Endothelial cell (in vitro differentiated cells): ENCODE measurements around the gene CTSE. TPM values are rescaled to one million over a fixed set of nuclear protein-coding genes. Genes with fewer than 3 reads are reported as not detected.
A peak's percentile ranks its signal among the peaks of the same experiment; 100 is the strongest.

Source experiments
- DNase-seq: peaks from one replicate; pipeline ENCODE4 v3.0.0; 2021; ENCODE audit warnings: low spot score
- H3K27ac Mint-ChIP-seq: one replicate; pipeline ENCODE4 v1.8.0; 2021; ENCODE audit warnings: mixed read lengths, inconsistent platforms; ENCODE audit not compliant: unreplicated experiment
- H3K27me3 Mint-ChIP-seq: one replicate; pipeline ENCODE4 v1.8.0; 2021; ENCODE audit warnings: mild to moderate bottlenecking, moderate library complexity, mixed read lengths, inconsistent platforms; ENCODE audit not compliant: unreplicated experiment
- H3K36me3 Mint-ChIP-seq: one replicate; pipeline ENCODE4 v1.8.0; 2021; ENCODE audit warnings: mild to moderate bottlenecking, low read depth, mixed read lengths, inconsistent platforms; ENCODE audit not compliant: unreplicated experiment
- H3K4me1 Mint-ChIP-seq: one replicate; pipeline ENCODE4 v1.8.0; 2021; ENCODE audit warnings: mild to moderate bottlenecking, mixed read lengths, inconsistent platforms; ENCODE audit not compliant: unreplicated experiment
- H3K4me3 Mint-ChIP-seq: one replicate; pipeline ENCODE4 v1.8.0; 2021; ENCODE audit warnings: mild to moderate bottlenecking, mixed read lengths, inconsistent platforms; ENCODE audit not compliant: unreplicated experiment
- H3K9me3 Mint-ChIP-seq: one replicate; pipeline ENCODE4 v1.8.0; 2021; ENCODE audit warnings: mixed read lengths, inconsistent platforms; ENCODE audit not compliant: unreplicated experiment
- CTCF ChIP-seq: fragments of 200-600 bp; sonication (generic); IDR thresholded peaks from one replicate; pipeline ENCODE4 v1.5.0; 2021; ENCODE audit warnings: antibody characterized with exemption; ENCODE audit not compliant: unreplicated experiment
- total RNA-seq: library from RNA; stranded (reverse); fragmentation: NEBNext Ultra II Directional; extraction: Animal tissue kit (Norgen Biotek cat#: 25700); gene quantifications from one replicate; pipeline ENCODE4 v1.2.1, GENCODE V29; 2021; ENCODE audit not compliant: unreplicated experiment

CTSE gene
- total RNA-seq, 1 donor from 2014 or later, result not detected

DNA sequence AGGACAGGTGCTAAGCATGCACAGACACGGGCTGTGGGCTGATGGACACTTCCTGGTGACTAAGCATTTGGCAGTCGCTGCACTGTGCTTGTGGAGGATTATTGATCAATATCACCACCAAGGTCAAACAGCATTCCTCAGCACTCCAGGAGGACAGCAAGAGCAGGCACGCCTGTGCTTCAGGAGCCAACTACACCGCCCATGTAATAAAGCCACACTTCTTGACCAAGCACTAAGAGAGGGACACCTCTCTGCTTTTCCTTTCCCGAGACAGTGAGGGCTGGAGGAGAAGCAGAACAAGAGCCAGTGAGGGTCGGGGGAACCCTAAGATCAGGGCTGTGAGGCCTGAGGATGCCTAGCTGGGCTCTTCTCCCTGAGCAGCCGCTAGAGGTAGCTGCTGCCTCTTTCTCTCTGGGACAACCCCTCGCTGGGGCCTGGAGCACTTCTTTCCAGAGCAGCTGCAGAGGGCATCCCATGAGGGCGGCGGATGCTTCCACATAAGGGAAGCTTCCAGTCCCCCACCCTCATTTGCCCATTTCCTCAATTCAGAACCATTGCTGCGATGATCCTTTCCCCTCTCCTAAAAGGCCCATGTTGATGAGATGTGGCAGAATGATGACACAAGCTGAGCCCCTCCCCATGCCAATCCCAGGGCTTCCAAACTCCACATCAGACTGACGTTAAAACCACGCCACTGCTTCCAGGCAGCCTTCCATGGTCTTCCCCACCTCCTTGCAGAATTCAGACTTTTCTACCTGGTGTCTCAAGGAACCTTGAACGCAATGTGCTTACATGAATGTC is 39.6 kb downstream of the CTSE start:
- no peaks in the 10 kb centered on the region for H3K9me3 Mint-ChIP-seq
- no peaks in the 10 kb centered on the region for H3K4me1 Mint-ChIP-seq
- H3K4me3 Mint-ChIP-seq, result no peak overlapping the region
- no peaks in the 10 kb centered on the region for H3K36me3 Mint-ChIP-seq
- H3K27ac Mint-ChIP-seq, result no peak overlapping the region
- peaks cover 2% of the 10 kb centered on the region for H3K27me3 Mint-ChIP-seq
- TF ChIP-seq CTCF, result peak; percentile 26
- peak; percentile 69 for DNase-seq

DNA sequence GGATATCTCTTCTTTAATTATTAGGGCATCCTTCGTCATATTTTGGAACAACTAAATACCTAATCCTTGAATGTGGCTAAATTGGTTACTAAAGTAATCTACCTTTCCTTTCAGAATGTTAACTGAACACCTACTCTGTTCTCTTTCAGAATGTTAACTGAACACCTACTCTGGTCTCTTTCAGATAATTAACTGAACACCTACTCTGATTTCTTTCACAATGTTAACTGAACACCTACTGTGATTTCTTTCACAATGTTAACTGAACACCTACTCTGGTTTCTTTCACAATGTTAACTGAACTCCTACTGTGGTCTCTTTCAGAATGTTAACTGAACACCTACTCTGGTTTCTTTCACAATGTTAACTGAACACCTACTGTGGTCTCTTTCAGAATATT is 42.4 kb downstream of the CTSE start:
- Mint-ChIP-seq H3K4me1 (no peaks in the 10 kb centered on the region), H3K36me3 (no peaks in the 10 kb centered on the region), H3K27me3 (peaks cover 2% of the 10 kb centered on the region), H3K4me3 (no peak overlapping the region), H3K27ac (no peak overlapping the region), H3K9me3 (no peaks in the 10 kb centered on the region)
- no peak for TF ChIP-seq CTCF
- DNase-seq, result no peak

GRCh38 chr1:205980237-205980870 is 43.3 kb downstream of the CTSE start:
- Mint-ChIP-seq H3K4me1 (no peaks in the 10 kb centered on the region), H3K9me3 (no peaks in the 10 kb centered on the region), H3K36me3 (no peaks in the 10 kb centered on the region), H3K27ac (no peak overlapping the region), H3K4me3 (no peak overlapping the region), H3K27me3 (peaks cover 2% of the 10 kb centered on the region)
- no peak for DNase-seq
- TF ChIP-seq CTCF, result no peak

- TF ChIP-seq CTCF, result no peak
- no peaks in the 10 kb centered on the region for H3K9me3 Mint-ChIP-seq
- H3K27ac Mint-ChIP-seq, result no peak overlapping the region
- H3K4me1 Mint-ChIP-seq, result no peaks in the 10 kb centered on the region
- peaks cover 8% of the 10 kb centered on the region for H3K36me3 Mint-ChIP-seq
- H3K4me3 Mint-ChIP-seq, result no peak overlapping the region
- H3K27me3 Mint-ChIP-seq, result peaks cover 3% of the 10 kb centered on the region
- DNase-seq, result no peak
These were observed 44.4 kb downstream of the CTSE start for GRCh38 chr1:205979301-205979700.

- no peak for DNase-seq
- Mint-ChIP-seq H3K4me1 (peaks cover 2% of the 10 kb centered on the region), H3K36me3 (peaks cover 12% of the 10 kb centered on the region), H3K27me3 (peaks cover 3% of the 10 kb centered on the region), H3K27ac (no peak overlapping the region), H3K4me3 (no peak overlapping the region), H3K9me3 (no peaks in the 10 kb centered on the region)
- no peak for TF ChIP-seq CTCF
These were observed 45.0 kb downstream of the CTSE start for GRCh38 chr1:205978676-205979075.
